Stimulated activated CD8-positive, alpha-beta memory T cell treated with anti-CD3 and anti-CD28 coated beads, Interleukin-2, amount 100 ng/mL, for 1 hour (primary cell): ENCODE results near the gene GIMAP7.
A peak's percentile ranks its signal among the peaks of the same experiment; 100 is the strongest.
"Not testable (repeated sequence)": the region's sequence is repeated elsewhere in the genome, so short reads cannot be mapped to it uniquely, and the experiment has no call there.

ENCODE experiments used
- DNase-seq, 2 donors: peaks; one replicate each; pipeline ENCODE4 v3.0.0-alpha.2; 2020; ENCODE audit warnings: low read depth in 2 of 2

Gene GIMAP7

GRCh38 chr7:150514748-150515222 is at the start of gene GIMAP7:
Gene GIMAP7 (plus strand): TSS chr7:150514872. CDS start chr7:150519975, 5,103 bp downstream.
- peak; percentile 30 to 36 for DNase-seq

GRCh38 chr7:150464962-150465361 is 49.7 kb upstream of the GIMAP7 start:
- DNase-seq: no peak

GRCh38 chr7:150465414-150465813 is 49.3 kb upstream of the GIMAP7 start:
- no peak for DNase-seq

- no peak for DNase-seq
Measured at GRCh38 chr7:150466477-150466876, 48.2 kb upstream of the GIMAP7 start.

GRCh38 chr7:150468241-150468640 is 46.4 kb upstream of the GIMAP7 start:
- no peak for DNase-seq

GRCh38 chr7:150471886-150472285 is 42.8 kb upstream of the GIMAP7 start:
- DNase-seq: no peak

- DNase-seq: no peak
Measured at GRCh38 chr7:150473902-150474301, 40.8 kb upstream of the GIMAP7 start.

- no peak for DNase-seq
Measured at GRCh38 chr7:150476285-150476684, 38.4 kb upstream of the GIMAP7 start.

- no peak for DNase-seq
Measured at GRCh38 chr7:150476819-150477631, 37.6 kb upstream of the GIMAP7 start.

- DNase-seq: no peak
Measured at GRCh38 chr7:150479023-150479716, 35.5 kb upstream of the GIMAP7 start.

- no peak for DNase-seq
Measured at GRCh38 chr7:150481186-150481920, 33.3 kb upstream of the GIMAP7 start.

- DNase-seq: no peak
Measured at GRCh38 chr7:150481922-150482321, 32.8 kb upstream of the GIMAP7 start.

GRCh38 chr7:150483514-150483913 is 31.2 kb upstream of the GIMAP7 start:
- DNase-seq: not testable (repeated sequence)

GRCh38 chr7:150484071-150484470 is 30.6 kb upstream of the GIMAP7 start:
- DNase-seq: not testable (repeated sequence)

GRCh38 chr7:150487625-150488024 is 27.0 kb upstream of the GIMAP7 start:
- DNase-seq: no peak

- DNase-seq: no peak
Measured at GRCh38 chr7:150489782-150490181, 24.9 kb upstream of the GIMAP7 start.

GRCh38 chr7:150493442-150493841 is 21.2 kb upstream of the GIMAP7 start:
- DNase-seq: not testable (repeated sequence)

- DNase-seq: no peak
Measured at GRCh38 chr7:150502519-150502918, 12.2 kb upstream of the GIMAP7 start.

- DNase-seq: no peak
Measured at GRCh38 chr7:150503155-150503554, 11.5 kb upstream of the GIMAP7 start.

- no peak for DNase-seq
Measured at GRCh38 chr7:150503581-150503980, 11.1 kb upstream of the GIMAP7 start.

- no peak for DNase-seq
Measured at GRCh38 chr7:150507947-150508602, 6.6 kb upstream of the GIMAP7 start.

- DNase-seq: no peak
Measured at GRCh38 chr7:150511048-150511447, 3.6 kb upstream of the GIMAP7 start.
